Dermis microvascular lymphatic vessel endothelial cell (primary cell): ENCODE measurements around the gene PARM1. TPM values are rescaled to one million over a fixed set of nuclear protein-coding genes. Genes with fewer than 3 reads are reported as not detected.

Source experiments
- DNase-seq, 2 donors: peaks; one replicate each; pipeline versions ENCODE4 v3.0.0 to v3.0.0-alpha.2; 2010; ENCODE audit warnings: low read depth in 2 of 2
- total RNA-seq: library from RNA; depleted of rRNA; stranded (reverse); fragments of >200 nt; gene quantifications from 2 replicates; pipeline ENCODE4 v1.2.1, GENCODE V29; 2014

Gene PARM1
- total RNA-seq, 1 donor from 2014 or later: not detected

- no peak for DNase-seq
These were observed 95.4 kb downstream of the PARM1 start for GRCh38 chr4:75028196-75028854.

- no peak for DNase-seq
These were observed 97.1 kb downstream of the PARM1 start for GRCh38 chr4:75030028-75030427.

DNA sequence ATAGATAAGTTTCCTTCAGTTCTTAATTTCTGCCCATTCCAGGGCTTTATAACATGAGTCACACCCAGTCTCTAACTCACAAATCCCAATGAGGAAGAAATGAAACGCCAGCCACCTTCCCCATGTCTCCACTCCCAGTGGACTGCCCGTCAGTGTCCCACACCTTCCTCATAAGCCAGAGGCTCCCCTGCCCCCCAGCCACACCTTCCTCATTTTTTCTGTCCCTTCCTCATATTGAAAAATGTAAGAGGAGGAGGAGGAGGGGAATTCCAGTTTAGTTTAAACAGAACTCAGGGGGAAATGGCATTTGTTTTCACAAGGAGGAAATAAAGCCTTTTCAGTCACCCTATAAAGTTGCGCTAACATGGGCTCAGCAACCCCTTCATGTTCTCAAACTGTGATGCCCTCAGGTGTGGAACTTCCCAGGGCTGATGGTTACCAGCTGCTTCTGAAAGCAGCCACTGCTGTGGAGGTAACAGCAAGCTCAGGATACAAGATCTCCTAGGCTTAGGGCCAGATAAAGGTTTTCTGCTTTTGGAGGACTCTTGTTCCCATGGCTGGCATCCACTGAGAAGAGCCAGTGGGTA lies 97.8 kb downstream of the PARM1 start:
- no peak for DNase-seq

DNA sequence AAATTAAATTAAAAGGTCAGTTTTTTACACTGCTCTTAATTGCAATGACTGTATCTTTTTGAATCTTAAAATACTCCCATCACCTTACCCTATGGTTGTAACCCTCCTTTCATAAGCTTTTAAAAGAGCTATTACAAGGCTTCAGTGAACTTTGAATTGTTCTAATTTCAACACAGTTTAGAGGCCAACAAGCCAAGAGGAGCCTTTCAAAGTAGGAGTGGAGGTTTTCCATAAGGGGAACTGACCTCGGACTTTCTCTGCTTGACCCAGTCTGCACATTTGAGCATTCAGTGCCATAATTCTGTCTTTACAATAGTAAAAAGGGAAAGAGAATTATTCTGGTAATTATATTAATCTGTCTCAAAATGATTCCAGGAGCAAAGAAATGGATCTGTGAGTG lies 98.9 kb downstream of the PARM1 start:
- DNase-seq: no peak

GRCh38 chr4:75034523-75034922 lies 101.6 kb downstream of the PARM1 start:
- DNase-seq: no peak

DNA sequence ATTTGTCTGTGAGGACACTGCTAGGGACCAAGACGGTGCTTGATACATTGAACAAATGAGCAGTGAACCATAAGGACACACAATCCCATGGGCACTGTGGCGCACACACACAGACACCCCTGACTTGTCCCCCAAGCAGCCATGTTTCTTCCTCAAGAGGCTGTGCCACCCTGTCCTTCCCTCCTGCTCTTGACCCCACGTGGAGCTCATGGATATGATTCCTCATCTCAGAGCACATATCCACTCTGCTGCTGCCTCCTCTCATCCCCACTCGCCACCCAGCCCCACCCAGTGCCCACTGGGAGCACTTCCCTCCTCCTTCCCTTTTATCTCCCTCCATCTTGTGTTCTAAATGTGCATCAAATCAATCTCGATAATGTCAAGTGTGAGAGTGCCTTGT lies 102.4 kb downstream of the PARM1 start:
- no peak for DNase-seq

GRCh38 chr4:75036046-75036830 lies 103.3 kb downstream of the PARM1 start:
- DNase-seq: no peak

- DNase-seq: no peak
These were observed 104.3 kb downstream of the PARM1 start for GRCh38 chr4:75037252-75037651.

DNA sequence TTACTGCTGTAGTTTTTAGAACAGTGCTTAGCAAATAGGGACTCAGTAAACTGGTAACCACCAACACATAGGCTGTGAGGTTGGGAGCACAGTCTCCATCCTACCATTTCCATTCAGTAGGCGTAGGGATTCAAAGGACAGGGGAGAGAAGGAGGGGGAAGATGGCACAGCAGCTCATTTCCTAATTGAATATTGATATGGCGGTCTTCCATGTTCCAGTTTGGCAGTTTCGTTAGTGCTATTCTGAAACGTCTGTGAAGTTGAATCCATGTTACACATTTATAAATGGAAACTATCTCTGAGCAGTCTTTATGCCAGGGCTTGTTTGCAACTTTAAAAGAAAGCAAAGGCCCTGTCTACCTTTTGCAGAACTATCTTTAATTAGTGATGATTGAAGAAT lies 105.5 kb downstream of the PARM1 start:
- no peak for DNase-seq

GRCh38 chr4:75040703-75041102 lies 107.8 kb downstream of the PARM1 start:
- DNase-seq: no peak

- DNase-seq: no peak
These were observed 109.8 kb downstream of the PARM1 start for GRCh38 chr4:75042601-75043208.

DNA sequence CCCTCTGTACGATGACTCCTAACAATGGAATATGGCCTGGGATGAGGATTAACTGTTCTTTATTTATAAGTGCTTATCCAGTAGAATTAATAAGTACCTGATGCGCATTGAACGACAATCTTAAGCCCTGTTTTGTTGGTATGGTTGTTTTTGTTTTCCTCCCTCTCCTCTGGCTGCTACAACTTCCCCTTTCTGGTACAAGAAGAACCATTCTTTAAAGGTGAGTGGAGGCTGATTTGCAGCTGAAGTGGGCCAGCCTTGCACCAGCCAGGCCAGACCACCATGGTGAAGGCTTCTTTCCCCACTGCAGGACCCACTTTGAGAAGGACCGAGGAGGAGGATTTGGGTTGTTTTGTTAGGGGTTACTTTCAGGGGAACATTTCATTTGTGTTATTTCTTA lies 113.3 kb downstream of the PARM1 start:
- no peak for DNase-seq

DNA sequence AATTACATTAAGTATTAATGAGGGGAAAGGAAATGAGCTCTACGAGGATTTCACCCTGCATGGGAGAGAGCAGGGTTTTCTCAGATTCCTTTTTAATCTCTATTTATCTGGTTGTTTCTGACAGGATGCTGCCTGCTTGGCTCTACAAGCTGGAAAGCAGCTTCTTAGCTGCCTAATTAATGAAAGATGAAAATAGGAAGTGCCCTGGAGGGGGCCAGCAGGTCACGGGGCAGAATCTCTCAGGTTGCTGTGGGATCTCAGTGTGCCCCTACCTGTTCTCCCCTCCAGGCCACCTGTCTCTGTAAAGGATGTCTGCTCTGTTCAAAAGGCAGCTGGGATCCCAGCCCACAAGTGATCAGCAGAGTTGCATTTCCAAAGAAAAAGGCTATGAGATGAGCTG lies 113.7 kb downstream of the PARM1 start:
- no peak for DNase-seq

GRCh38 chr4:75048208-75048879 lies 115.4 kb downstream of the PARM1 start:
- DNase-seq: no peak

GRCh38 chr4:75051431-75051830 lies 118.5 kb downstream of the PARM1 start:
- DNase-seq: no peak

GRCh38 chr4:75053352-75053751 lies 120.4 kb downstream of the PARM1 start:
- no peak for DNase-seq

DNA sequence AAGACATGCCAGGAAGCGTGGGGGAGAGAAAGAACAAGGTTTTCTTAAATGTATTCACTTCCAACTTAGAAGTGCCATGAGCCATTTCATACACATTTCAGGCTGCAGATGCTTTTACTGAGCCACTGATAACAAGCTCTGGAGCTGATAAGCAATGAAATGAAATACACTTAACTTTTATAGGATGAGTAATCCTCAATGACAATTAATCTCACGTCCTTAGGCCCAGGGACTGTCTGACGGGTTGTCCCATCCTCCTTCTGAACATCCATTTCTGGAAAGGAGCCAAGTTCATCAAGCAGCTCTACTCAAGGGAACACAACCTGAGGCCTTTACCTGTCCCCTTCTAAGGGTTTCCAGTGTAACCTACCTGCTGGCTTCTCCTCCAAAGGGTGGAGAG lies 121.2 kb downstream of the PARM1 start:
- no peak for DNase-seq

DNA sequence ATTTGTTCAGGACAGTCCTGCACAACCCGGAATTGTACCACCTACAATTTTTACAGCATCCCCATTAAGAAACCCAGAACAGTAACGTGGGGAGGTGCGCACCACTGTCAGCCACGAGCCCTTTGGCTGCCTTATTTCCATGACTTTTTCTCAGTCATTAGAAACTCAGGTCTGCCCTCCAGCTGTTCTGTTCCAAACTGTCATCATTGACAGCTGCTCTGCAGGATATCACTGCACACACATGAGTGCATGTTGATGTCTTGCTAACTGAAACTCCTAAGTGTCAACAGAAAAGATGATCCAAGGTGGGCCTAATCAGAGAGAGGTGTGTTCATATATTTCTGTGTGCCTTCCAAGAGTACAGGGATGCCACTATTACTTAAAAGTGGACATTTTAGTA lies 123.4 kb downstream of the PARM1 start:
- DNase-seq: no peak

DNA sequence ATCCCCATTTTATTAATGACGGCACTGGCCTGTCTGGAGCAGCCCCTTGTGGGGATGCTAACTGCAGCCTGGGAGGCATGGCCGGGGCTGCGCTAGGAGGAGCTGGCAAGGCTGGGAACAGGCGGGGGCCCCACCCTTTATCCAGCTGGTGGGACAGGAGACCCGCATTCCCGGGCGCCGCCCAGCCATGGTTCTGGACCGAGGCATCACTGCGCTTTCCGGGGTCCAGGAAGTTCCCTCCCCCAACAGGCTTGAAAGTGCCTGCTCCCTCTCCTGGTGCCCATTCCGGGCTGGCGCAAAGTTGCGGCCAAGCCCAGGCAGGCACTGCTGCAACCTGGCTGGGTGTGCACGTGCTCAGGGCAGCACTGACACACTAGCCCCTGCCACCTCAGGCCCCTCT lies 124.5 kb downstream of the PARM1 start:
- DNase-seq: no peak

- DNase-seq: no peak
These were observed 125.6 kb downstream of the PARM1 start for GRCh38 chr4:75058486-75058885.

- no peak for DNase-seq
These were observed 130.5 kb downstream of the PARM1 start for GRCh38 chr4:75063433-75063832.

DNA sequence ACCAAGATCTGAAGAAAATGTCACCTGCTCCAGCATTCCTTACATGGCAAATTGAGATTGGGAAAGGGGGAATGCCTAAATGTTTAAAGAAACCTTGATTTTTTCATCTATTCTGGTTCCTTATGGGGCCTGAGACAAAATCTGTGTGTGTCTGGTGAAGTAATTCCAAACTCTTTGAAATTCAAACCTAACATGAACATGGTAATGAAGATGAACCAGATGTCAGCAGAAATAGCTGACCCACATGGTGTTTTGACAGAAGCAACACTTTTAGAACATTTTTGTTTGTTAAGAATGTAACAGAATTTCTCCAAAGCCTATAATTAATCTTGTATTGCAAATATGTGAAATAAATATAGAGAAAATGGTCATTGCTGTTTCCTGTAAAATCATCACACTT lies 133.0 kb downstream of the PARM1 start:
- DNase-seq: no peak
